Subcutaneous abdominal adipose tissue (tissue), 5 donors: ENCODE measurements around the gene IDH2.

Experiments used
- H3K27ac ChIP-seq: one replicate; pipeline ENCODE4 v1.7.0; 2013; ENCODE audit warnings: low read depth, mild to moderate bottlenecking, inconsistent platforms, low read length, moderate library complexity
- H3K27me3 ChIP-seq, 5 donors: one replicate each; pipeline ENCODE4 v1.7.0; 2013; ENCODE audit warnings: low read length in 5 of 5, inconsistent platforms in 1 of 5; ENCODE audit not compliant: control insufficient read depth in 5 of 5, insufficient read depth in 4 of 5
- H3K36me3 ChIP-seq, 5 donors: one replicate each; pipeline ENCODE4 v1.7.0; 2013; ENCODE audit warnings: low read length in 5 of 5; ENCODE audit not compliant: control insufficient read depth in 5 of 5, insufficient read depth in 5 of 5
- H3K4me1 ChIP-seq, 5 donors: one replicate each; pipeline ENCODE4 v1.7.0; 2013; ENCODE audit warnings: low read length in 5 of 5, mild to moderate bottlenecking in 3 of 5, moderate library complexity in 1 of 5; ENCODE audit not compliant: control insufficient read depth in 5 of 5, insufficient read depth in 5 of 5
- H3K4me3 ChIP-seq, 5 donors: one replicate each; pipeline ENCODE4 v1.7.0; 2013; ENCODE audit warnings: low read length in 5 of 5, low read depth in 1 of 5
- H3K9ac ChIP-seq, 5 donors: one replicate each; pipeline ENCODE4 v1.7.0; 2013; ENCODE audit warnings: low read length in 5 of 5, mild to moderate bottlenecking in 4 of 5, moderate library complexity in 3 of 5
- H3K9me3 ChIP-seq, 5 donors: one replicate each; pipeline ENCODE4 v1.7.0; 2013; ENCODE audit warnings: low read length in 5 of 5; ENCODE audit not compliant: control insufficient read depth in 5 of 5
- donor health status: healthy.
- donor health status: healthy.
- donor health status: healthy.
- donor health status: healthy.
- donor health status: healthy.

The IDH2 gene

GRCh38 chr15:90086868-90087268, 15.4 kb downstream of the IDH2 start:
- Histone ChIP-seq H3K9ac (no peak overlapping the region), H3K27me3 (no peaks in the 10 kb centered on the region), H3K9me3 (no peaks in the 10 kb centered on the region), H3K4me3 (no peak overlapping the region), H3K4me1 (peaks cover 0 to 3% (median 0%) of the 10 kb centered on the region in 5 donors), H3K36me3 (peaks cover 4 to 81% (median 65%) of the 10 kb centered on the region in 5 donors), H3K27ac (no peak overlapping the region)

GRCh38 chr15:90085565-90085964, 16.7 kb downstream of the IDH2 start:
- Histone ChIP-seq H3K4me3 (no peak overlapping the region), H3K36me3 (peaks cover 4 to 81% (median 69%) of the 10 kb centered on the region in 5 donors), H3K27me3 (no peaks in the 10 kb centered on the region), H3K9ac (no peak overlapping the region), H3K4me1 (peaks cover 0 to 3% (median 0%) of the 10 kb centered on the region in 5 donors), H3K9me3 (no peaks in the 10 kb centered on the region), H3K27ac (no peak overlapping the region)

- no peaks in the 10 kb centered on the region for H3K9me3 ChIP-seq
- no peaks in the 10 kb centered on the region for H3K27me3 ChIP-seq
- no peak overlapping the region for H3K9ac ChIP-seq
- H3K36me3 ChIP-seq: peaks cover 4 to 81% (median 70%) of the 10 kb centered on the region in 5 donors
- no peak overlapping the region for H3K27ac ChIP-seq
- no peak overlapping the region for H3K4me3 ChIP-seq
- peaks cover 0 to 3% (median 0%) of the 10 kb centered on the region in 5 donors for H3K4me1 ChIP-seq
Observed at GRCh38 chr15:90084876-90085423, 17.3 kb downstream of the IDH2 start.

- no peaks in the 10 kb centered on the region for H3K27me3 ChIP-seq
- no peak overlapping the region for H3K9ac ChIP-seq
- H3K9me3 ChIP-seq: no peaks in the 10 kb centered on the region
- peaks cover 0 to 3% (median 0%) of the 10 kb centered on the region in 5 donors for H3K4me1 ChIP-seq
- peaks cover 4 to 81% (median 63%) of the 10 kb centered on the region in 5 donors for H3K36me3 ChIP-seq
- no peak overlapping the region for H3K4me3 ChIP-seq
- H3K27ac ChIP-seq: no peak overlapping the region
Observed at GRCh38 chr15:90083954-90084607, 18.2 kb downstream of the IDH2 start.

GRCh38 chr15:90083419-90083818, 18.8 kb downstream of the IDH2 start:
- H3K4me3 ChIP-seq: no peak overlapping the region
- peaks cover 4 to 83% (median 64%) of the 10 kb centered on the region in 5 donors for H3K36me3 ChIP-seq
- peaks cover 0 to 3% (median 0%) of the 10 kb centered on the region in 5 donors for H3K4me1 ChIP-seq
- H3K27ac ChIP-seq: no peak overlapping the region
- H3K9ac ChIP-seq: no peak overlapping the region
- H3K27me3 ChIP-seq: no peaks in the 10 kb centered on the region
- no peaks in the 10 kb centered on the region for H3K9me3 ChIP-seq

GRCh38 chr15:90082140-90082715, 20.0 kb downstream of the IDH2 start:
- H3K27ac ChIP-seq: no peak overlapping the region
- H3K9ac ChIP-seq: no peak overlapping the region

GRCh38 chr15:90080818-90081393, 21.4 kb downstream of the IDH2 start:
- no peak overlapping the region for H3K9ac ChIP-seq
- H3K27me3 ChIP-seq: no peaks in the 10 kb centered on the region
- H3K4me1 ChIP-seq: peaks cover 0 to 3% (median 0%) of the 10 kb centered on the region in 5 donors
- no peaks in the 10 kb centered on the region for H3K9me3 ChIP-seq
- peaks cover 2 to 73% (median 51%) of the 10 kb centered on the region in 5 donors for H3K36me3 ChIP-seq
- H3K4me3 ChIP-seq: no peak overlapping the region
- no peak overlapping the region for H3K27ac ChIP-seq

More at GRCh38 chr15:90082140-90082715, 20.0 kb downstream of the IDH2 start:
- Histone ChIP-seq H3K9me3 (no peaks in the 10 kb centered on the region), H3K4me3 (no peak overlapping the region), H3K27me3 (no peaks in the 10 kb centered on the region), H3K36me3 (peaks cover 4 to 75% (median 56%) of the 10 kb centered on the region in 5 donors), H3K4me1 (peaks cover 0 to 3% (median 0%) of the 10 kb centered on the region in 5 donors)

- Histone ChIP-seq H3K27ac (no peak overlapping the region), H3K9me3 (no peaks in the 10 kb centered on the region), H3K27me3 (no peaks in the 10 kb centered on the region), H3K4me1 (peaks cover 0 to 3% (median 0%) of the 10 kb centered on the region in 5 donors), H3K4me3 (no peak overlapping the region), H3K36me3 (peaks cover 0 to 74% (median 55%) of the 10 kb centered on the region in 5 donors), H3K9ac (no peak overlapping the region)
Observed at GRCh38 chr15:90080458-90080755, 21.9 kb downstream of the IDH2 start.

- no peaks in the 10 kb centered on the region for H3K9me3 ChIP-seq
- H3K27me3 ChIP-seq: no peaks in the 10 kb centered on the region
- no peak overlapping the region for H3K4me3 ChIP-seq
- peaks cover 0 to 73% (median 54%) of the 10 kb centered on the region in 5 donors for H3K36me3 ChIP-seq
- peaks cover 0 to 3% (median 0%) of the 10 kb centered on the region in 5 donors for H3K4me1 ChIP-seq
- no peak overlapping the region for H3K9ac ChIP-seq
- no peak overlapping the region for H3K27ac ChIP-seq
Observed at GRCh38 chr15:90079619-90080457, 22.4 kb downstream of the IDH2 start.
